Measurements from ENCODE around the gene CFAP61.

DNA sequence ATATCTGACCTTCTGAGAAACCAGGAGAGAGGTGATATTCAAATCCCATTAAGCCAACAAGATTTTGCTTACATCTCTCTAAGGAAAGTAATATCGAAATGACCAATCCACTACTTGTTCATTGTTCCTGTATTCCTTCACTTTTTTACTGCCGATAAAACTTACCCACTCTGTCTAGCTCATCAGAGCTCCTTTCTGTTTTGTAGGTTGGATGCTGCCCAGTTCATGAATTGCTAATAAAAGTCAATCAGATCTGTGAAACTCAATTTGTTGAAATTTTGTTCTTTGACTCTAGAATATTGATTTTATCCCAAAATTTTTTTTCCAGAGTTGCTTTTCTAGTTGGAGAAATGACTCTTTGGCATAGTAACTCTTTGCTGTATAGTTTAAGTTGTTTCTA is 166.7 kb downstream of the CFAP61 start:
- TF ChIP-seq, protein P1, sequence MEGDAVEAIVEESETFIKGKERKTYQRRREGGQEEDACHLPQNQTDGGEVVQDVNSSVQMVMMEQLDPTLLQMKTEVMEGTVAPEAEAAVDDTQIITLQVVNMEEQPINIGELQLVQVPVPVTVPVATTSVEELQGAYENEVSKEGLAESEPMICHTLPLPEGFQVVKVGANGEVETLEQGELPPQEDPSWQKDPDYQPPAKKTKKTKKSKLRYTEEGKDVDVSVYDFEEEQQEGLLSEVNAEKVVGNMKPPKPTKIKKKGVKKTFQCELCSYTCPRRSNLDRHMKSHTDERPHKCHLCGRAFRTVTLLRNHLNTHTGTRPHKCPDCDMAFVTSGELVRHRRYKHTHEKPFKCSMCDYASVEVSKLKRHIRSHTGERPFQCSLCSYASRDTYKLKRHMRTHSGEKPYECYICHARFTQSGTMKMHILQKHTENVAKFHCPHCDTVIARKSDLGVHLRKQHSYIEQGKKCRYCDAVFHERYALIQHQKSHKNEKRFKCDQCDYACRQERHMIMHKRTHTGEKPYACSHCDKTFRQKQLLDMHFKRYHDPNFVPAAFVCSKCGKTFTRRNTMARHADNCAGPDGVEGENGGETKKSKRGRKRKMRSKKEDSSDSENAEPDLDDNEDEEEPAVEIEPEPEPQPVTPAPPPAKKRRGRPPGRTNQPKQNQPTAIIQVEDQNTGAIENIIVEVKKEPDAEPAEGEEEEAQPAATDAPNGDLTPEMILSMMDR (conservative IDR thresholded peaks at IDR 0.05; ENCODE audit: low read length): no peak
- TF ChIP-seq EZH2phosphoT487 (IDR thresholded peaks at IDR 0.05; ENCODE audit: borderline replicate concordance): no peak

Measured in Loucy (cell line).